IMR-90 (cell line): Measurements from ENCODE around the gene ACSL3. TPM values are rescaled to one million over a fixed set of nuclear protein-coding genes. Genes with fewer than 3 reads are reported as not detected.

Experiments used
- ATAC-seq: fragments of 200-7000 bp; cut with Tn5 transposase; 2 replicates; pipeline ENCODE4 v1.9.1; 2020; ENCODE audit warnings: low read depth, mild to moderate bottlenecking, moderate library complexity
- BruUV-seq: library from RNA; stranded (reverse); fragments of 400-500 nt; replicated peaks from 2 replicates; lab custom pipeline; 2021; lab: Mats Ljungman, UMichigan
- CTCF ChIA-PET: fragments of 300-600 bp; formaldehyde crosslinking; extraction: SDS; loops from one replicate; lab custom pipeline; 2021; ENCODE audit warnings: antibody characterized with exemption; lab: Yijun Ruan, JAX
- POLR2A ChIA-PET: fragments of 300-600 bp; sonication (Branson Sonifier 250); formaldehyde crosslinking; loops from one replicate; lab custom pipeline; 2022; ENCODE audit warnings: antibody characterized with exemption; ENCODE audit not compliant: unreplicated experiment; lab: Charles Lee
- DNase-seq: peaks from one replicate; pipeline ENCODE4 v3.0.0; 2013
- H2AFZ ChIP-seq: replicated peaks from 2 replicates; pipeline ENCODE3; 2013; ENCODE audit warnings: low read length, mild to moderate bottlenecking; ENCODE audit not compliant: poor library complexity
- H2AK5ac ChIP-seq: 2 replicates; pipeline ENCODE4 v1.6.1; 2013; ENCODE audit warnings: low read depth, low read length, inconsistent platforms
- H2AK9ac ChIP-seq: replicated peaks from 2 replicates; pipeline ENCODE3; 2013; ENCODE audit warnings: mild to moderate bottlenecking, low read depth, low read length, moderate library complexity; ENCODE audit not compliant: poor library complexity
- H2BK120ac ChIP-seq: 2 replicates; pipeline ENCODE4 v1.6.1; 2013; ENCODE audit warnings: low read depth, low read length, inconsistent platforms
- H2BK15ac ChIP-seq: 3 replicates; pipeline ENCODE4 v1.6.1; 2013; ENCODE audit warnings: low read depth, low read length, inconsistent platforms
- H2BK20ac ChIP-seq: 2 replicates; pipeline ENCODE4 v1.6.1; 2013; ENCODE audit warnings: low read depth, mild to moderate bottlenecking, inconsistent platforms, low read length, moderate library complexity
- H2BK5ac ChIP-seq: 2 replicates; pipeline ENCODE4 v1.6.1; 2013; ENCODE audit warnings: mild to moderate bottlenecking, low read depth, low read length, inconsistent platforms; ENCODE audit not compliant: poor library complexity, severe bottlenecking
- H3K14ac ChIP-seq: replicated peaks from 2 replicates; pipeline ENCODE4 v1.6.1; 2013; ENCODE audit warnings: low read depth, low read length, inconsistent platforms
- H3K18ac ChIP-seq: 2 replicates; pipeline ENCODE4 v1.6.1; 2013; ENCODE audit warnings: low read depth, low read length, control low read depth
- H3K23ac ChIP-seq: 2 replicates; pipeline ENCODE4 v1.6.1; 2013; ENCODE audit warnings: low read depth, low read length, inconsistent platforms
- H3K27ac ChIP-seq: 2 replicates; pipeline ENCODE4 v1.5.1; 2013; ENCODE audit warnings: mild to moderate bottlenecking, control low read depth, low read length; ENCODE audit not compliant: insufficient read depth
- H3K27me3 ChIP-seq: 2 replicates; pipeline ENCODE4 v1.6.1; 2013; ENCODE audit warnings: low read length; ENCODE audit not compliant: control insufficient read depth, insufficient read depth
- H3K36me3 ChIP-seq: 2 replicates; pipeline ENCODE4 v1.6.1; 2013; ENCODE audit warnings: low read length, mixed read lengths; ENCODE audit not compliant: control insufficient read depth, insufficient read depth
- H3K4ac ChIP-seq: 2 replicates; pipeline ENCODE4 v1.6.1; 2013; ENCODE audit warnings: low read depth, low read length, inconsistent platforms
- H3K4me1 ChIP-seq: 2 replicates; pipeline ENCODE4 v1.6.1; 2013; ENCODE audit warnings: low read length, mixed read lengths; ENCODE audit not compliant: control insufficient read depth, insufficient read depth
- H3K4me2 ChIP-seq: 2 replicates; pipeline ENCODE4 v1.6.1; 2013; ENCODE audit warnings: low read depth, mild to moderate bottlenecking, control low read depth, low read length, moderate library complexity
- H3K4me3 ChIP-seq: 2 replicates; pipeline ENCODE4 v1.5.1; 2013; ENCODE audit warnings: low read depth, mild to moderate bottlenecking, control low read depth, low read length, moderate library complexity; ENCODE audit not compliant: insufficient read depth
- H3K56ac ChIP-seq: 2 replicates; pipeline ENCODE4 v1.6.1; 2013; ENCODE audit warnings: low read length, inconsistent platforms; ENCODE audit not compliant: insufficient read depth; ENCODE audit errors: extremely low read depth
- H3K79me1 ChIP-seq, 2 experiments: 2 replicates each; pipeline ENCODE4 v1.6.1; 2013; ENCODE audit warnings: low read length in 2 of 2, inconsistent platforms in 1 of 2, low read depth in 1 of 2
- H3K9ac ChIP-seq: 2 replicates; pipeline ENCODE4 v1.6.1; 2013; ENCODE audit warnings: low read depth, low read length, control low read depth
- H3K9me1 ChIP-seq: 2 replicates; pipeline ENCODE4 v1.6.1; 2013; ENCODE audit warnings: low read length, inconsistent platforms; ENCODE audit not compliant: insufficient read depth
- H3K9me3 ChIP-seq: 2 replicates; pipeline ENCODE4 v1.6.1; 2013; ENCODE audit warnings: low read length; ENCODE audit not compliant: control insufficient read depth, insufficient read depth
- H4K20me1 ChIP-seq: 2 replicates; pipeline ENCODE4 v1.6.1; 2013; ENCODE audit warnings: low read length, inconsistent platforms; ENCODE audit not compliant: insufficient read depth
- H4K5ac ChIP-seq: 2 replicates; pipeline ENCODE4 v1.6.1; 2013; ENCODE audit warnings: mild to moderate bottlenecking, low read depth, low read length, control low read depth
- H4K8ac ChIP-seq, 2 experiments: 2 replicates each; pipeline ENCODE4 v1.6.1; 2013; ENCODE audit warnings: low read depth in 2 of 2, low read length in 2 of 2, control low read depth in 1 of 2, inconsistent platforms in 1 of 2
- H4K91ac ChIP-seq: 2 replicates; pipeline ENCODE4 v1.6.1; 2013; ENCODE audit warnings: low read depth, low read length, inconsistent platforms; ENCODE audit not compliant: insufficient read depth
- CEBPB ChIP-seq: IDR thresholded peaks from 2 replicates; pipeline ENCODE4 v1.6.1; 2012; ENCODE audit warnings: low read depth, low read length, improper control_type of control experiment
- CHD1 ChIP-seq: IDR thresholded peaks from 2 replicates; pipeline ENCODE4 v1.6.1; 2012; ENCODE audit warnings: low read depth, low read length, improper control_type of control experiment
- FOS ChIP-seq: fragments of 150-350 bp; IDR thresholded peaks from 2 replicates; pipeline ENCODE4 v1.6.1; 2016; ENCODE audit warnings: low read depth, low read length
- MAZ ChIP-seq: IDR thresholded peaks from 2 replicates; pipeline ENCODE4 v1.6.1; 2012; ENCODE audit warnings: low read depth, mild to moderate bottlenecking, low read length, improper control_type of control experiment, moderate library complexity, borderline replicate concordance
- MXI1 ChIP-seq: IDR thresholded peaks from 2 replicates; pipeline ENCODE4 v1.6.1; 2012; ENCODE audit warnings: low read depth, mild to moderate bottlenecking, low read length, moderate library complexity, borderline replicate concordance
- NFE2L2 ChIP-seq: fragments of 150-350 bp; IDR thresholded peaks from 2 replicates; pipeline ENCODE4 v1.6.1; 2016; ENCODE audit warnings: low read depth, mild to moderate bottlenecking, low read length
- POLR2A ChIP-seq: IDR thresholded peaks from 2 replicates; pipeline ENCODE4 v1.6.1; 2012; ENCODE audit warnings: mild to moderate bottlenecking, low read depth, low read length
- RCOR1 ChIP-seq: IDR thresholded peaks from 2 replicates; pipeline ENCODE4 v1.6.1; 2012; ENCODE audit warnings: mild to moderate bottlenecking, low read length, improper control_type of control experiment; ENCODE audit not compliant: insufficient replicate concordance
- RFX5 ChIP-seq: IDR thresholded peaks from 2 replicates; pipeline ENCODE4 v1.8.0; 2012; ENCODE audit warnings: low read depth, mild to moderate bottlenecking, low read length, moderate library complexity
- SMC3 ChIP-seq: fragments of 150-350 bp; IDR thresholded peaks from 2 replicates; pipeline ENCODE4 v1.6.1; 2016; ENCODE audit warnings: low read depth, mild to moderate bottlenecking, antibody characterized with exemption, low read length, moderate library complexity
- dilution Hi-C: fragments of 300-500 bp; cut with HindIII; formaldehyde crosslinking; loops from one replicate; pipeline ENCODE4 v1.14.3; 2018; ENCODE audit warnings: low sequenced_read_pairs; ENCODE audit not compliant: unreplicated experiment
- in situ Hi-C: fragments of 300-500 bp; cut with MboI; formaldehyde crosslinking; loops from 3 replicates; pipeline ENCODE4 v1.14.3; 2019; ENCODE audit warnings: low sequenced_read_pairs, inconsistent platforms, mixed read lengths
- intact Hi-C: fragments of 100-400 bp; cut with micrococcal nuclease; formaldehyde crosslinking; loops from 2 replicates; pipeline ENCODE4 v1.10.0; 2022
- polyA plus RNA-seq, 3 experiments: library from polyadenylated mRNA; depleted of rRNA; stranded (reverse); fragments of >200 nt; gene quantifications; 2 replicates each; pipeline ENCODE4 v1.2.3, GENCODE V29; 2012; ENCODE audit warnings: low replicate concordance in 1 of 3
- total RNA-seq: library from RNA; depleted of rRNA; stranded (reverse); fragments of >200 nt; gene quantifications from 2 replicates; pipeline ENCODE4 v1.2.3, GENCODE V29; 2012
- TF ChIP-seq, protein P1 (sequence below): conservative IDR thresholded peaks from 2 replicates; pipeline ENCODE4 v1.5.1; 2012; ENCODE audit warnings: mild to moderate bottlenecking, low read depth, low read length, improper control_type of control experiment
- TF ChIP-seq, protein P2 (sequence below): fragments of 150-350 bp; IDR thresholded peaks from 2 replicates; pipeline ENCODE4 v1.6.1; 2016; ENCODE audit warnings: low read depth, mild to moderate bottlenecking, low read length, moderate library complexity, borderline replicate concordance

ACSL3 gene
- total and polyA plus RNA-seq, 2 of the 4 experiments (the other 2 are of a cell fraction): 31.0 to 84.2 TPM

DNA sequence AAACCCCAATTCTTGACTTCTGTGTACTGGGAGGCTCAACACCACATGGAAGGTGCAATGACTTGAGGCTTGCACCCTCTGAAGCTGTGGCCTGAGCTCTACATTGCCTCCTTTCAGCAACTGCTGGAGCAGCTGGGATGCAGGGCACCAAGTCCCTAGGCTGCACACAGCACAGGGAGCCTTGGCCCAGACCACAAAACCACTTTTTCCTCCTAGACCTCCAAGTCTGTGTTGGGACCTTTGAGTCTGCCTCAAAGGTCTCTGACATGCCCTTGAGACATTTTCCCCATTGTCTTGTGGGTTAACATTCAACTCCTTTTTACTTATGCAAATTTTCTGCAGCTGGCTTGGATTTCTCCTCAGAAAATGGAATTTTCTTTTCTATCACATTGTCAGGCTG is 128.6 kb downstream of the ACSL3 start:
- no peaks in the 10 kb centered on the region; the same call in 1 of the 2 replicates for H3K9me1 ChIP-seq
- BruUV-seq: no TSS peak
- no peak overlapping the region for H4K5ac ChIP-seq
- no peak overlapping the region for H2AK5ac ChIP-seq
- H4K91ac ChIP-seq: no peak overlapping the region
- H3K14ac ChIP-seq: no peak overlapping the region
- POLR2A ChIA-PET: no interaction called here
- H4K8ac ChIP-seq: no peak overlapping the region
- H2BK20ac ChIP-seq: no peak overlapping the region
- no peak overlapping the region for H2BK120ac ChIP-seq
- H2BK5ac ChIP-seq: no peak overlapping the region
- no peak overlapping the region for H3K18ac ChIP-seq
- intact Hi-C loops (loop anchor here (10.0 kb wide), 3 partner anchors 195 to 705 kb away; no protein-coding TSS in a partner anchor), dilution Hi-C loops (no loop called here), in situ Hi-C loops (no loop called here)
- ATAC-seq: no peak
- TF ChIP-seq CHD1 (no peak), MAZ (no peak), NFE2L2 (no peak), FOS (no peak), RCOR1 (no peak), CEBPB (no peak), SMC3 (no peak), RFX5 (no peak), POLR2A (no peak), MXI1 (no peak)
- TF ChIP-seq, protein P1, sequence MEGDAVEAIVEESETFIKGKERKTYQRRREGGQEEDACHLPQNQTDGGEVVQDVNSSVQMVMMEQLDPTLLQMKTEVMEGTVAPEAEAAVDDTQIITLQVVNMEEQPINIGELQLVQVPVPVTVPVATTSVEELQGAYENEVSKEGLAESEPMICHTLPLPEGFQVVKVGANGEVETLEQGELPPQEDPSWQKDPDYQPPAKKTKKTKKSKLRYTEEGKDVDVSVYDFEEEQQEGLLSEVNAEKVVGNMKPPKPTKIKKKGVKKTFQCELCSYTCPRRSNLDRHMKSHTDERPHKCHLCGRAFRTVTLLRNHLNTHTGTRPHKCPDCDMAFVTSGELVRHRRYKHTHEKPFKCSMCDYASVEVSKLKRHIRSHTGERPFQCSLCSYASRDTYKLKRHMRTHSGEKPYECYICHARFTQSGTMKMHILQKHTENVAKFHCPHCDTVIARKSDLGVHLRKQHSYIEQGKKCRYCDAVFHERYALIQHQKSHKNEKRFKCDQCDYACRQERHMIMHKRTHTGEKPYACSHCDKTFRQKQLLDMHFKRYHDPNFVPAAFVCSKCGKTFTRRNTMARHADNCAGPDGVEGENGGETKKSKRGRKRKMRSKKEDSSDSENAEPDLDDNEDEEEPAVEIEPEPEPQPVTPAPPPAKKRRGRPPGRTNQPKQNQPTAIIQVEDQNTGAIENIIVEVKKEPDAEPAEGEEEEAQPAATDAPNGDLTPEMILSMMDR: no peak
- TF ChIP-seq, protein P2, sequence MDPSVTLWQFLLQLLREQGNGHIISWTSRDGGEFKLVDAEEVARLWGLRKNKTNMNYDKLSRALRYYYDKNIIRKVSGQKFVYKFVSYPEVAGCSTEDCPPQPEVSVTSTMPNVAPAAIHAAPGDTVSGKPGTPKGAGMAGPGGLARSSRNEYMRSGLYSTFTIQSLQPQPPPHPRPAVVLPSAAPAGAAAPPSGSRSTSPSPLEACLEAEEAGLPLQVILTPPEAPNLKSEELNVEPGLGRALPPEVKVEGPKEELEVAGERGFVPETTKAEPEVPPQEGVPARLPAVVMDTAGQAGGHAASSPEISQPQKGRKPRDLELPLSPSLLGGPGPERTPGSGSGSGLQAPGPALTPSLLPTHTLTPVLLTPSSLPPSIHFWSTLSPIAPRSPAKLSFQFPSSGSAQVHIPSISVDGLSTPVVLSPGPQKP: no peak
- H3K4me3 ChIP-seq: no peak overlapping the region
- H3K79me1 ChIP-seq: no peaks in the 10 kb centered on the region
- CTCF ChIA-PET: no interaction called here
- H3K9ac ChIP-seq: no peak overlapping the region
- no peak overlapping the region for H2AFZ ChIP-seq
- peaks cover 9% of the 10 kb centered on the region for H3K4me1 ChIP-seq
- H4K20me1 ChIP-seq: no peaks in the 10 kb centered on the region
- no peak overlapping the region for H3K27ac ChIP-seq
- H3K4ac ChIP-seq: no peak overlapping the region
- H3K27me3 ChIP-seq: no peaks in the 10 kb centered on the region
- H2BK15ac ChIP-seq: no peak overlapping the region
- no peaks in the 10 kb centered on the region for H3K36me3 ChIP-seq
- no peak overlapping the region for H3K56ac ChIP-seq
- peaks cover 5% of the 10 kb centered on the region; the same call in 1 of the 2 replicates for H3K9me3 ChIP-seq
- H2AK9ac ChIP-seq: no peak overlapping the region
- no peak for DNase-seq
- H3K4me2 ChIP-seq: no peak overlapping the region
- H3K23ac ChIP-seq: no peak overlapping the region
